BE2C (cell line): Measurements from ENCODE around the gene OMP.

Source experiments
- DNase-seq: peaks from one replicate; pipeline ENCODE4 v3.0.0-alpha.2; 2020
- H3K27me3 ChIP-seq: fragments of 250-450 bp; sonication (Bioruptor Pico); 2 replicates; pipeline ENCODE4 v1.5.1; 2020; ENCODE audit warnings: mild to moderate bottlenecking
- H3K36me3 ChIP-seq: fragments of 250-450 bp; sonication (Bioruptor Pico); 2 replicates; pipeline ENCODE4 v1.5.1; 2020; ENCODE audit warnings: mild to moderate bottlenecking
- H3K4me1 ChIP-seq: fragments of 250-450 bp; sonication (Bioruptor Pico); 2 replicates; pipeline ENCODE4 v1.5.1; 2020
- H3K4me3 ChIP-seq: 2 replicates; pipeline ENCODE4 v1.5.1; 2011; ENCODE audit warnings: low read depth, low read length
- H3K9me3 ChIP-seq: fragments of 250-450 bp; sonication (Bioruptor Pico); 2 replicates; pipeline ENCODE4 v1.5.1; 2020
- TF ChIP-seq, protein P1 (sequence below): IDR thresholded peaks from 2 replicates; pipeline ENCODE4 v1.5.1; 2012; ENCODE audit warnings: mild to moderate bottlenecking, low read depth, low read length

The OMP gene

DNA sequence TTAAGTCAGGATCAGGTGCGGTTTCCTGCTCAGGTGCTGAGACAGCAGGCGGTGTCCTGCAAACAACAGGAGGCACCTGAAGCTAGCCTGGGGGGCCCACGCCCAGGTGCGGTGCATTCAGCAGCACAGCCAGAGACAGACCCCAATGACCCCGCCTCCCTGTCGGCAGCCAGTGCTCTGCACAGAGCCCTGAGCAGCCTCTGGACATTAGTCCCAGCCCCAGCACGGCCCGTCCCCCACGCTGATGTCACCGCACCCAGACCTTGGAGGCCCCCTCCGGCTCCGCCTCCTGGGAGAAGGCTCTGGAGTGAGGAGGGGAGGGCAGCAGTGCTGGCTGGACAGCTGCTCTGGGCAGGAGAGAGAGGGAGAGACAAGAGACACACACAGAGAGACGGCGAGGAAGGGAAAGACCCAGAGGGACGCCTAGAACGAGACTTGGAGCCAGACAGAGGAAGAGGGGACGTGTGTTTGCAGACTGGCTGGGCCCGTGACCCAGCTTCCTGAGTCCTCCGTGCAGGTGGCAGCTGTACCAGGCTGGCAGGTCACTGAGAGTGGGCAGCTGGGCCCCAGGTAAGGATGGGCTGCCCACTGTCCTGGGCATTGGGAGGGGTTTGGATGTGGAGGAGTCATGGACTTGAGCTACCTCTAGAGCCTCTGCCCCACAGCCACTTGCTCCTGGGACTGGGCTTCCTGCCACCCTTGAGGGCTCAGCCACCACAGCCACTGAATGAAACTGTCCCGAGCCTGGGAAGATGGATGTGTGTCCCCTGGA lies 25.5 kb downstream of the OMP start, which contains the start of gene MYO7A:
Gene MYO7A (plus strand): TSS at position 327 of the 772 bp plus-strand sequence. CDS start 2,389 bp downstream, outside the sequence.
- Histone ChIP-seq H3K4me1 (peaks cover 14% of the 10 kb centered on the region), H3K4me3 (peak within 1 kb of the TSS; percentile 32)
- DNase-seq: peak; percentile 93

DNA sequence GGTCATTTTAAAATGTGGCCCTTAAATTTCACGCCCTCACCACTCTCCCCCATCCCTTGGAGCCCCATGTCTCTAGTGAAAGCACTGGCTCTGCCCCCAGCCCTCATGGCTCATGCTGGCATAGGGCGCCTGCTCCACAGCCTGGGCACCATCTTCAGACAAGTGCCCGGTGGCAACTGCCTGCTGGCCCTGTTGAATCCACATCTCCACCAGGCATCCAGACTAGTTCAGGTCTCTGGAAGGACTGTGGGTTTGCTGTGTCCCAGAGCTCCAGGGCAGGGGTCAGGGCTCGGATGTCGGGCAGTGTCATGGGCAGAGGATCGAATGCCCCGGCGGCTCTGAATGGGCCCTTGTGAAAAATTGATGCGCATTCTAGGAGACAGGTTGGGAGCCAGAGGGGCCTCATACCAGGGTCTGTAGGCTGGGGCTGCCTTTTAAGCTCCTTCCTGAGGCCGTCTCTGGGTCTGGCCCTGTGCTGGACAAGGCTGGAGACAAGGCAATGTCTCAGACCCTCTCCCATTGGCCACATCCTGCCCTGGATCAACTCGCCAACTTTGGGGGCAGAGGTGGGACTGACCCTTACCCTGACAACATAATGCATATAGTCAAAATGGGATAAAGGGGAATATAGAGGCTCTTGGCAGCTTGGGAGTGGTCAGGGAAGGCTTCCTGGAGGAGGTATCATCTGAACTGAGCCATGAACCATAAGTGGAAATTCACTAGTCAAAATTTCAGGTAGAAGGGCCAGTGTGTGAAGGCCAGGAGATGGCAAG lies 26.6 kb downstream of the OMP start:
- no peak for DNase-seq
- Histone ChIP-seq H3K9me3 (no peaks in the 10 kb centered on the region), H3K4me1 (peaks cover 14% of the 10 kb centered on the region), H3K36me3 (no peaks in the 10 kb centered on the region), H3K27me3 (no peaks in the 10 kb centered on the region), H3K4me3 (no peak overlapping the region)
- TF ChIP-seq, protein P1, sequence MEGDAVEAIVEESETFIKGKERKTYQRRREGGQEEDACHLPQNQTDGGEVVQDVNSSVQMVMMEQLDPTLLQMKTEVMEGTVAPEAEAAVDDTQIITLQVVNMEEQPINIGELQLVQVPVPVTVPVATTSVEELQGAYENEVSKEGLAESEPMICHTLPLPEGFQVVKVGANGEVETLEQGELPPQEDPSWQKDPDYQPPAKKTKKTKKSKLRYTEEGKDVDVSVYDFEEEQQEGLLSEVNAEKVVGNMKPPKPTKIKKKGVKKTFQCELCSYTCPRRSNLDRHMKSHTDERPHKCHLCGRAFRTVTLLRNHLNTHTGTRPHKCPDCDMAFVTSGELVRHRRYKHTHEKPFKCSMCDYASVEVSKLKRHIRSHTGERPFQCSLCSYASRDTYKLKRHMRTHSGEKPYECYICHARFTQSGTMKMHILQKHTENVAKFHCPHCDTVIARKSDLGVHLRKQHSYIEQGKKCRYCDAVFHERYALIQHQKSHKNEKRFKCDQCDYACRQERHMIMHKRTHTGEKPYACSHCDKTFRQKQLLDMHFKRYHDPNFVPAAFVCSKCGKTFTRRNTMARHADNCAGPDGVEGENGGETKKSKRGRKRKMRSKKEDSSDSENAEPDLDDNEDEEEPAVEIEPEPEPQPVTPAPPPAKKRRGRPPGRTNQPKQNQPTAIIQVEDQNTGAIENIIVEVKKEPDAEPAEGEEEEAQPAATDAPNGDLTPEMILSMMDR: no peak

More for the DNA sequence above, 25.5 kb downstream of the OMP start, which contains the start of gene MYO7A:
- Histone ChIP-seq H3K27me3 (no peaks in the 10 kb centered on the region), H3K36me3 (no peaks in the 10 kb centered on the region), H3K9me3 (no peaks in the 10 kb centered on the region)
- TF ChIP-seq, protein P1: no peak

DNA sequence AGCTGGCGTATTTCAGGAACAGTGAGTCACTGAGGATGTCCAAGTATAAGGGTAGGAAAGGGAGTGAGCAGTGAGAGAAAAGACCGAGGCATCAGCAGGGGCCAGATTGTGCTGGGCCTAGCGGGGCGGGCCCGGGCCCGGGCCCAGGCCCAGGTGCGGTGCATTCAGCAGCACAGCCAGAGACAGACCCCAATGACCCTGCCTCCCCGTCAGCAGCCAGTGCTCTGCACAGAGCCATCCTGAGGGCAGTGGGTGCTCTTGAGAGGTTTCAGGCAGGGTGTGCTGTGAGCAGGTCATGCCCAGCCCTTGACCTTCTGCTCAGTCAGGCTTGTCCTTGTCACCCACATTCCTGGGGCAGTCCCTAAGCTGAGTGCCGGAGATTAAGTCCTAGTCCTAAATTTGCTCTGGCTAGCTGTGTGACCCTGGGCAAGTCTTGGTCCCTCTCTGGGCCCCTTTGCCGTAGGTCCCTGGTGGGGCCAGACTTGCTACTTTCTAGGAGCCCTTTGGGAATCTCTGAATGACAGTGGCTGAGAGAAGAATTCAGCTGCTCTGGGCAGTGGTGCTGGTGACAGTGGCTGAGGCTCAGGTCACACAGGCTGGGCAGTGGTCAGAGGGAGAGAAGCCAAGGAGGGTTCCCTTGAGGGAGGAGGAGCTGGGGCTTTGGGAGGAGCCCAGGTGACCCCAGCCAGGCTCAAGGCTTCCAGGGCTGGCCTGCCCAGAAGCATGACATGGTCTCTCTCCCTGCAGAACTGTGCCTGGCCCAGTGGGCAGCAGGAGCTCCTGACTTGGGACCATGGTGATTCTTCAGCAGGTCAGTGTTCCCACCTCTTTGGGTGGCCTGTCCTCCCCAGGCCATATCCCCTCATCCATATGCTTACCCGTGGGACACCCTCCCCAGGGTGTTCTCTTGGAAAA lies 27.5 kb downstream of the OMP start:
- TF ChIP-seq, protein P1: no peak
- H3K36me3 ChIP-seq: no peaks in the 10 kb centered on the region
- H3K4me3 ChIP-seq: no peak overlapping the region
- no peaks in the 10 kb centered on the region for H3K27me3 ChIP-seq
- H3K9me3 ChIP-seq: no peaks in the 10 kb centered on the region
- no peak for DNase-seq
- H3K4me1 ChIP-seq: peaks cover 11% of the 10 kb centered on the region

DNA sequence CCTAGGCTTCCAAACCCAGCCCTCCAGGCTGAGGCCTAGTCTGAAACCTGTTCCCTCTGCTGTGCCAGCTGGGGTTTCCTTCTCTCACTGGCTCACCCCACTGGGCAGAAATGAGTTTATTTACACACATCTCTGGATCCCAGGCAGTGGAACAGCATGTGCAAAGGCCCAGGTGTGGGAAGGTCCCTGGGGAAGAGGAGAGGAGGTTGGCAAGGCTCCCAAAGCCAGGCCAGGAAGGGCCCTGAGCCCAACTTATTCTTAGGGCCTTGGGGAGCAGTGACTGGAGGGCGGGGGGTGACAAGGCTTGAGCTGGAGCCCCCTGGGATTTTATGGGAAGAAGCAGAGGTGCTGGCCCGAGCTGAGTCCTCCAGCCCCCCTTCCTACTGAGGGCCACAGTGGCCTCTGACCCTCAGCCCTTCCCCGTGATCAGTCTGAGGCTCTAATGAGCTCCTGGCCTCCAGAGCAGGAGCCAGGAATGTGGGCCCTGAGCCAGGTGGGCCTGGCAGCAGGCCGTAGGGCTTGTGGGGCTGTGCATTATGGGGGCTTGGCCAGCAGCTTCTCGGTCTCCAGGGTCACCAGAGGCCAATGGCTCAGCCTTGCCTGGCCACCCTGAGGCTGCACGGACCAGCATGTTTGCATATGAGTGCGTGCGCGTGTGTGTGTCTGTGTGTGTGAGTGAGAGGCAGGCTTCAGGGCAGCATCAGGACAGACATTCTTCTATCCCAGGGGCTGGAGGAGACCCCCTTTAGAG lies 28.3 kb downstream of the OMP start:
- DNase-seq: peak; percentile 62
- H3K4me1 ChIP-seq: peaks cover 9% of the 10 kb centered on the region
- no peaks in the 10 kb centered on the region for H3K36me3 ChIP-seq
- no peaks in the 10 kb centered on the region for H3K9me3 ChIP-seq
- TF ChIP-seq, protein P1: no peak
- H3K27me3 ChIP-seq: no peaks in the 10 kb centered on the region
- H3K4me3 ChIP-seq: no peak overlapping the region

DNA sequence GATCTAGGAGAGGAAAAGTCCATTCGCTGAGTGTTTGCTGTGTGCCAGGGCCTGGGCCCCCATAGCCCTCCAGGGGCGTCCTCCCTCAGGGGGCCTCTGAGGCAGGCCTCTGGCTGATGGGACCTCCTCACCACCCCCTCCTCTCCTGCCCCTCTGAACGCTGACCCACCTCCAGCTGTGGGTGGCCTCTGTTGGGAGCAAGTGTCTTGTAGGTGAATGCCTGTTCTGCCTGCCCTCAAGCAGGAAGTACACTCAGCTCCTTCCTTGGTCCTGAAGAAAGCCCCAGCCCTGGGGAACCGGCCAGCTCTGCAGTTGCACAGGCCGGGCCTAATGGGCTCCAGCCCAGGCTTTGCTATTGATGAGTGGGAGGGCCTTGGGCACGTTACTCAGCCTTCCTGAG lies 28.9 kb downstream of the OMP start:
- DNase-seq: no peak
- TF ChIP-seq, protein P1: no peak
- Histone ChIP-seq H3K36me3 (no peaks in the 10 kb centered on the region), H3K4me3 (no peak overlapping the region), H3K27me3 (no peaks in the 10 kb centered on the region), H3K9me3 (no peaks in the 10 kb centered on the region), H3K4me1 (peaks cover 9% of the 10 kb centered on the region)
